Measurements from ENCODE around the gene ZBTB16.

ZBTB16 gene

GRCh38 chr11:114270531-114271270 is 211.2 kb downstream of the ZBTB16 start:
- FAIRE-seq, result no peak

GRCh38 chr11:114271316-114271715 is 211.8 kb downstream of the ZBTB16 start:
- no peak for FAIRE-seq

- no peak for FAIRE-seq
These were observed 212.8 kb downstream of the ZBTB16 start for GRCh38 chr11:114272311-114272710.

GRCh38 chr11:114273071-114273470 is 213.6 kb downstream of the ZBTB16 start:
- no peak for FAIRE-seq

- no peak for FAIRE-seq
These were observed 214.6 kb downstream of the ZBTB16 start for GRCh38 chr11:114273890-114274635.

- FAIRE-seq, result no peak
These were observed 215.1 kb downstream of the ZBTB16 start for GRCh38 chr11:114274637-114275036.

- FAIRE-seq, result no peak
These were observed 215.8 kb downstream of the ZBTB16 start for GRCh38 chr11:114275280-114275679.

GRCh38 chr11:114276077-114276476 is 216.6 kb downstream of the ZBTB16 start:
- FAIRE-seq, result no peak

GRCh38 chr11:114277637-114278341 is 218.3 kb downstream of the ZBTB16 start:
- FAIRE-seq, result no peak

- FAIRE-seq, result no peak
These were observed 219.0 kb downstream of the ZBTB16 start for GRCh38 chr11:114278342-114279065.

GRCh38 chr11:114279792-114280546 is 220.5 kb downstream of the ZBTB16 start:
- no peak for FAIRE-seq

GRCh38 chr11:114280696-114281095 is 221.2 kb downstream of the ZBTB16 start:
- no peak for FAIRE-seq

- no peak for FAIRE-seq
These were observed 222.0 kb downstream of the ZBTB16 start for GRCh38 chr11:114281388-114281956.

GRCh38 chr11:114282488-114282887 is 223.0 kb downstream of the ZBTB16 start:
- FAIRE-seq, result no peak

- no peak for FAIRE-seq
These were observed 223.9 kb downstream of the ZBTB16 start for GRCh38 chr11:114283422-114283821.

- FAIRE-seq, result no peak
These were observed 224.5 kb downstream of the ZBTB16 start for GRCh38 chr11:114284021-114284420.

GRCh38 chr11:114284914-114285313 is 225.4 kb downstream of the ZBTB16 start:
- FAIRE-seq, result no peak

GRCh38 chr11:114285599-114285998 is 226.1 kb downstream of the ZBTB16 start:
- no peak for FAIRE-seq

- FAIRE-seq, result no peak
These were observed 226.7 kb downstream of the ZBTB16 start for GRCh38 chr11:114286229-114286628.

- no peak for FAIRE-seq
These were observed 227.6 kb downstream of the ZBTB16 start for GRCh38 chr11:114287154-114287553.

GRCh38 chr11:114288136-114288535 is 228.6 kb downstream of the ZBTB16 start:
- FAIRE-seq, result no peak

- no peak for FAIRE-seq
These were observed 230.3 kb downstream of the ZBTB16 start for GRCh38 chr11:114289779-114290178.

Data from endometrium (tissue), 2 donors.